CD4-positive, alpha-beta T cell treated with Interleukin-4 for 4 hours (primary cell): Measurements from ENCODE around the gene TMTC4.
"Not testable (repeated sequence)": the region's sequence is repeated elsewhere in the genome, so short reads cannot be mapped to it uniquely, and the experiment has no call there.

Experiments used
- DNase-seq: peaks from one replicate; pipeline ENCODE4 v3.0.0-alpha.2; 2020

TMTC4 gene, protein sequence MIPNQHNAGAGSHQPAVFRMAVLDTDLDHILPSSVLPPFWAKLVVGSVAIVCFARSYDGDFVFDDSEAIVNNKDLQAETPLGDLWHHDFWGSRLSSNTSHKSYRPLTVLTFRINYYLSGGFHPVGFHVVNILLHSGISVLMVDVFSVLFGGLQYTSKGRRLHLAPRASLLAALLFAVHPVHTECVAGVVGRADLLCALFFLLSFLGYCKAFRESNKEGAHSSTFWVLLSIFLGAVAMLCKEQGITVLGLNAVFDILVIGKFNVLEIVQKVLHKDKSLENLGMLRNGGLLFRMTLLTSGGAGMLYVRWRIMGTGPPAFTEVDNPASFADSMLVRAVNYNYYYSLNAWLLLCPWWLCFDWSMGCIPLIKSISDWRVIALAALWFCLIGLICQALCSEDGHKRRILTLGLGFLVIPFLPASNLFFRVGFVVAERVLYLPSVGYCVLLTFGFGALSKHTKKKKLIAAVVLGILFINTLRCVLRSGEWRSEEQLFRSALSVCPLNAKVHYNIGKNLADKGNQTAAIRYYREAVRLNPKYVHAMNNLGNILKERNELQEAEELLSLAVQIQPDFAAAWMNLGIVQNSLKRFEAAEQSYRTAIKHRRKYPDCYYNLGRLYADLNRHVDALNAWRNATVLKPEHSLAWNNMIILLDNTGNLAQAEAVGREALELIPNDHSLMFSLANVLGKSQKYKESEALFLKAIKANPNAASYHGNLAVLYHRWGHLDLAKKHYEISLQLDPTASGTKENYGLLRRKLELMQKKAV

DNA sequence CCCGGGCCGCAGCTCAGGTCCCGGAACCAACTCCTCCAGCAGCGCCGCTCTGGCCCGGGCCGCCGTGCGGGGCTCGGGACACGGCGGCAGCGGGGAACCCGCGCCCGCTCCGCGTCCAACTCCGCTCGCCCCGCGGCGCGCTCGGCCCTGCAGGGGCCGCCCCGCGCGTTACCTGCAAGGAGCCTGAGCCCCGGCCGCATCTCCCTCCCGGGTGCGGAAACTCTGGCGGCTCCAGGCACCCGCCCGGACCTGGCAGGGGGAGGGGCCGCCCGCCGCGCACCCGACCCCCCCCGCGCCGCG is at the start of gene TMTC4:
Gene TMTC4, minus strand, starts transcription at position 224 of the 300 bp plus-strand sequence. CDS start 4,433 bp downstream, outside the sequence.
- no peak for DNase-seq

GRCh38 chr13:100722517-100722916 is 47.9 kb upstream of the TMTC4 start:
- no peak for DNase-seq

DNA sequence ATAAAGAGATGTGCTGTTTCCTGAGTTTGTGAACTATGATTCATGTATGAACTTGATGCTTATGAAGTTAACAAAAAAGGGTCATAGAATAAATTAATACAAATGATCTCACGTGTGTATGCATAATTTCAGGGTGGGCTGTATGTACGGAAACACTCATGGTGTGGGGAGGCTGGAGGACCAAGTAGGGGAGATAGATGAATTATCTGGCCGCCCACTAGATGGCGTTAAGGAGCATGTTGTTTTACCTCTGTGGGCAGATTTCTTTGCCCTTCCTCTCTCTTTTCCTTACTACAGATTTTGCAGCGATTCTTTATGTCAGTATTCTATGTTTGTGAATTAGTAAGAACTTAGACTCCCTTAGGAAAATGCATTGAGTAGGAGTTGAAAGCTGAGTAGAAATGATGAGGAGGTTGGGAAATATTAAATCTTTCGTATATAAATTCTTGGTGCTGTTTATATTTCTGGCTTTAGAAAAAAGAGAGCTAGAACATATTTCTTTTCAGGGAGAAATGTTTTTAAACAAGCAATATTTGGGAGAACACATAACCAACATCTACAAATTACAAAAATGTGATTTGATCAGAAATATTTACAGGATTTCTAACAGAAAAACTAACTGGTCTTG is 47.4 kb upstream of the TMTC4 start:
- peak; percentile 50 for DNase-seq

DNA sequence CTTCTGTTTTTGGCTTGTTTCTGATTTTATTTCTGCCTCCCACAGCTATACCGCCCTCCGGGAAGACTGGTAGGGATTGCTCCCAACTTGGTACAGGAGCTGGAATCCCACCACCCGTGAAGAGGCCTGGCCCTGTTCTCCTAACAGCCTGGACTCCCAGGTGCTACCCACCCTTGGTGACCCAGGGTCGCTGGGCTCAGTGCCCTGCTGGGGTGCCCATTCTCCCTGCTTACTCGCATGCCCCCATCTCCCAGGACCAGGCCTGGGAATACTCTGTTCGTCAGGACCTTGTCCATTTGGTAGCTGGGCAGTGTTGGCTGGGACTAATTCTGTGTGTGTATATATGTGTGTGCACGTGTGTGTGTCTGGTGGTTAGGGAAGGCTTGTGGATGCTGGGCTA is 41.0 kb upstream of the TMTC4 start:
- no peak for DNase-seq

- no peak for DNase-seq
Observed at GRCh38 chr13:100714478-100714877, 39.9 kb upstream of the TMTC4 start.

GRCh38 chr13:100710176-100710575 is 35.6 kb upstream of the TMTC4 start:
- no peak for DNase-seq

DNA sequence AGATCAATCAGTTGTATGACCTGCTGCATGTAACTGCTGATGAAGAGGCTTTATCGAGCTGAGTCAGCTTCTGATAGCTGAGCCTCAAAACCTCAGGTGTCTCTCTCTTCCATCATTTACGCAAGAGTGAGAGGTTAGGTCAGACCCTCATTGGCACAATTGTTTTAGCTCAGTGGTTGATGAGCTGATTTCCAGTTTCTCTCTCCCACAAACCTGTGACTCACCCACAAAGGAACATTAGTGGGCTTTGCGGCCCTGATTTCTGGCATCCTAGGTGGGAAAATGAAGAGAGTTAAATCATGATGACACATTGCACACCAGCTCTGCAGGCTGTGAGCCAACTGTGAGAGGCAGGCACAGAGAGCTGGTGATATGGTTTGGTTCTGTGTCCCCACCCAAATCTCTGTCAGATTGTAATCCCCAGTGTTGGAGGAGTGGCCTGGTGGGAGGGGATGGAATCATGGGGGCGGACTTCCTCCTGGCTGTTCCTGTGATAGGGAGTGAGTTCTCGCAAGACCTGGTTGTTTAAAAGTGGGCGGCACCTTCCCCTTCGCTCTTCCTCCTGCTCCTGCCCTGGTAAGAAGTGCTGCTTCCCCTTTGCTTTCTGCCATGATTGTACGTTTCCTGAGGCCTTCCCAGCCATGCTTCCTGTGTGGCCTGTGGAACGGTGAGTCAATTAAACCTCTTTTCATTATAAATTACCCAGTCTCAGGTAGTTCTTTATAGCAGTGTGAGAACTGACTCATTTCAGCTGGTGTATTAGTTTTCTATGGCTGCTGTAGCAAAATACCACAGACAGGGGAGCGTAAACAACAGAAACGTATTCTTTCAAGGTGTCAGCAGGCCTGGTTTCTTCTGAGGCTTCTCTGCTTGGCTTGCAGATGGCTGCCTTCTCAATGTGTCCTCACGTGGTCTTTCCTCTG is 33.5 kb upstream of the TMTC4 start:
- DNase-seq, result no peak

GRCh38 chr13:100698331-100698730 is 23.7 kb upstream of the TMTC4 start:
- not testable (repeated sequence) for DNase-seq

- DNase-seq, result no peak
Observed at GRCh38 chr13:100695509-100695773, 20.8 kb upstream of the TMTC4 start.

DNA sequence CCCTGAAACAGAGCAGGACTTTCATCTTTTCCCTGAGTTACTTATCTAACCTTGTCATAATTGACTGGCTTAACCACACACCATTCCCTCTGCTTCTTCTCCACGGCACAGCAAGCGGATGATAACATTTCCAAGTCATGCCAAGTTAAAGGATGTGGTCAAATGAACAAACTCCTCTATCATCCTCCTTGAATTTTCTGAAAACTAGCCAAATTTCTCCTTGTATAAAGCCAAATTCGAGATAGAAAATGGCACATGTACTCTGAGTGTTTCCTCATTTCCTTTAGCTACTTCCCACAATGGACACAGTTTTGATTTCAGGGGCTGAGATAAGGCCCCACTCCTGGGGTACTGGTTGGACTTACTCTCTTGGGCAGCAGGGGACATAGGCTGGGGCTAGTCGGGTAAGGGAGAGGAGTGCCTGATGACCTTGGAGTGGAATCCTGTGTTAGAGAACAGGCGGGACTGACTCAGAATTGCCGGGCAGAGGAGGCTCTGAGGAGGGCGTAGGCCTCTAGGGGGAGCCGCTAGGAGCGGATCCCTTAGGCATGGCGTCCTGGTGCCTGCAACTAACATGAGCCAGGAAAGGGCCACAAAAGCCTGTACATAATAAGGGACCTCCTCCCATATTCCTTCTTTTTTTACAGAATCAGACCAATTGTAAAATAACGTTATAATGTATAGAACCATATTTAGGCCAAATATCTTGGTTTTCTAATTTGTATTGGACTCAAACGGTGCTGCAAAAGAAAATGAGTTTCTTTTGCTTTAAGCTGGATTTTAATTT is 20.3 kb upstream of the TMTC4 start:
- DNase-seq, result no peak

GRCh38 chr13:100689191-100689590 is 14.6 kb upstream of the TMTC4 start:
- no peak for DNase-seq

DNA sequence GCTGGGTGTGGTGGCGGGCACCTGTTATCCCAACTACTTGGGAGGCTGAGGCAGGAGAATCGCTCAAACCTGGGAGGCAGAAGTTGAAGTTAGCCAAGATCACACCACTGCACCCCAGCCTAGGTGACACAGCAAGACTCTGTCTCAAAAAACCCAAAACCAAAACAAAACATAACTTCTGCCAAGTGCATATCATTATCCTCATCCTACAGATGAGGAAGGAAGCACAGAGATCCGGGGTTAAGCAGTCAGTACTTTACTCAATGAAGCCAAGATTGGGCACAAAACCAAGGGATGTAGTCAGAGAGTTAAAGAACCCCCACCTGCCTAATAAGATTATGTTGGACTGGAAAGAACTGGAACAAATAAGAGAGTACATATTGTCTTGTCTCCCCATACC is 5.5 kb upstream of the TMTC4 start:
- no peak for DNase-seq

DNA sequence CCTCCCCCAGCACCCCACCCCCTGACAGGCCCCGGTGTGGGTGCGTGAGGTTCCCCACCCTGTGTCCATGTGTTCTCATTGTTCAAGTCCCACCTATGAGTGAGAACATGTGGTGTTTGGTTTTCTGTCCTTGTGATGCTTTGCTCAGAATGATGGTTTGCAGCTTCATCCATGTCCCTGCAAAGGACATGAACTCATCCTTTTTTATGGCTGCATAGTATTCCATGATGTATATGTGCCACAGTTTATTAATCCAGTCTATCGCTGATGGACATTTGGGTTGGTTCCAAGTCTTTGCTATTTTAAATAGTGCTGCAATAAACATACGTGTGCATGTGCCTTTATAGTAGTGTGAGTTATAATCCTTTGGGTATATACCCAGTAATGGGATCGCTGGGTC is 2.5 kb upstream of the TMTC4 start:
- not testable (repeated sequence) for DNase-seq

DNA sequence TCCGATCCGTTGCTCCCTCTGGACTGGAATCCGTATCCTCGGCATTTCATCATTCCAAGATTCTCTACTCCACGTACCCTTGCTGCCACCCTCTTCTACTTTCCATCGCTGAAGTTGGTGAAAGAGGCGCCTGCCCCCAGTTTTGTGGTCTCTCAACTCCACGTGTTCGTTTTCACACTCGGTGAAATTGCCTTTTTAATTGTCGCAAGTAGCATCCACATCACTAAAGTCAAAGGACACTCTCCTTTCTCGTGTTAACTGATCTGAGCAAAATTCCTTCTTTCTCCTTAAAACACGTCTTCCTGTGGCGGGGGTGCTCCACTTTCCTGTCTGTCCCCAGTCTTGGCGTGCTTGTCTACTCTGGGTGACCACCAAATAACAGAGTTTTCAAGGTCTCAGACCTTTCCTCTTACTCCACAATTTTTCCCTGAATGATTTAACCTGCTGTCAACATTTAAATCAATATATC is 1.1 kb upstream of the TMTC4 start:
- DNase-seq, result no peak

DNA sequence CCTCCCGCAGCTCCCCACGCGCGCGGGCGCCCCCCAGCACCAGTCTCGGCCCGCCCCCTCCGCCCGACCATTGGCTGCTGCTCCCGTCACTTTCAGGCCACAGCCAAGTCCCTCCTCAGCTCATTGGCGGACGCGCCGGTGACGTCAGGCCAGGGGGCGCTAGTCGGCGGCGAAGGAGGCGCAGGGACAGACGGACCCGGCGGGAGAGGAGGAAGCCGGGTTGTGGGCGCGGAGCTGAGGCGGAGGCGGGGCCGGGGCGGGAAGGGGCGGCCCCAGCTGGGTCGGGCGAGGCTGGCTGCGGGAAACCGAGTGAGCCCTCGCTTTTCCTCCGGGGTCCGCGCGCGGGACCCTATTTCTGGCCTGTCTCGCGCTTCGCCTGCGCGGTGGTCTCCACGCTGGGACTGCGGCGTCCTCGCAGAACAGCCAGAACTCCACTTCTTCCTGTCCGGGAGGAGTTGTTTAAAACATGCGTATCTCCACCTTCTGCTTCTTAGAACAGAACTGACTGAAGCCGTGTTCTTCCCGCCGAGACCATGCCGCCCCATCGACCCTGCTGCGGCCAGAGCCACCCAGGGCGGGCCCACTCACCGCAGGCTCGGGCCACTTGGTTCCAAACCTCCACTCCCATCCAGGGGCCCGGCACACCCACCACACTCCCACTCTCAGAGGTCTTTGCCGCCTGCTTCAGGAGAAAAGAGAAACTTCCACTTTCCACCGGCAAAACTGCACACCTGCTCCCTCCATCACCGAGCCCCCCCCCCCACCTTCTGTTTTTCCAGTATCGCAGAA is 471 bp upstream of the TMTC4 start:
- peak; percentile 99 for DNase-seq

- DNase-seq, result peak; percentile 78
Observed at GRCh38 chr13:100673713-100674571, 653 bp downstream of the TMTC4 start.

GRCh38 chr13:100673376-100673712 is 1.3 kb downstream of the TMTC4 start:
- DNase-seq, result no peak

- DNase-seq, result no peak
Observed at GRCh38 chr13:100671389-100672182, 3.0 kb downstream of the TMTC4 start.

GRCh38 chr13:100668408-100668807 is 6.2 kb downstream of the TMTC4 start:
- no peak for DNase-seq

DNA sequence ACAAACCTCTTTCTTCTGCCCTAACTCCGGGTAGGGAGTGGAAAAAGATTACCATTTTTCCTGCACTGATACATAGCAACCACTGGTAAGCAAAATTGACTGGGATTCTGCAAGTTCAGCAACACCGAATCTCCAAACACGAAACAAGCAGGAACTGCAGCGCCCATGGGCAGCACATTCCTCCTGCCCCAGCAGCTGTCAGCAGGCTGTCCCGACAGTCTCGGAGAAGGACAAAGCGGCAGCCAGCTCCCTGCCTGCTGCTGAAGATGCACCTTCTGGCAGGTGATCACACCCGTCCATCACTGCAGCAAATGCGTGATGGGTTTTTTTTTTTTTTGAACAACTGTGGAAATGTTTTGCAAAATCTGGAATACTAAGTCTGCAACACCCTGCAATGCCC is 6.7 kb downstream of the TMTC4 start:
- DNase-seq, result no peak
